Suprapubic skin (tissue), 4 donors: ENCODE measurements around the gene MORN4.

Source experiments
- EP300 ChIP-seq: sonication (generic); formaldehyde crosslinking; IDR thresholded peaks from one replicate; pipeline ENCODE4 v1.6.1; 2017; ENCODE audit warnings: antibody characterized with exemption
- POLR2A ChIP-seq, 2 donors: fragments of 450-650 bp; IDR thresholded peaks; one replicate each; pipeline ENCODE4 v1.6.1; 2017; ENCODE audit warnings: antibody characterized with exemption in 2 of 2, mild to moderate bottlenecking in 2 of 2, moderate library complexity in 2 of 2
- POLR2AphosphoS5 ChIP-seq, 3 donors: sonication (generic); formaldehyde crosslinking; IDR thresholded peaks; one replicate each; pipeline ENCODE4 v1.6.1; 2017; ENCODE audit warnings: antibody characterized with exemption in 3 of 3
- TF ChIP-seq, protein P1 (sequence below), 2 donors: fragments of 200-600 bp in 1 of 2; fragments of 450-650 bp in 1 of 2; sonication (generic) in 1 of 2; IDR thresholded peaks; one replicate each; pipeline ENCODE4 v1.5.1; 2016 to 2019; ENCODE audit warnings: antibody characterized with exemption in 2 of 2, mild to moderate bottlenecking in 1 of 2, moderate library complexity in 1 of 2

DNA sequence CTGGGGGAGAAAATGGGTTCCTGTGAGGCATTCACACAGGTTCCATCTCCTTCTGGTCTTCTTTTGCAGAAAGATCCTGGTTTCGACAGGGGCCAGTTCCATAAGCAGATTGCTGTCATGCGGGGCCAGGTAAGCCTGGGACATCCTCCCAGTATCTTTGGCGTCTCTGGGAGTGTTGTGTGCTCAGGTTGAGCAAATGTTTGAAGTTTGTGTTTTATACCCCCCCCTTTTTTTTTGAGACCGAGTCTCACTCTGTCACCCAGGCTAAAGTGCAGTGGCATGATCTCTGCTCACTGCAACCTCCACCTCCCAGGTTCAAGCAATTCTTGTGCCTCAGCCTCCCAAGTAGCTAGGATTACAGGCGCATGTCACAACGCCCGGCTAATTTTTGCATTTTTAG lies 33.7 kb upstream of the MORN4 start:
- TF ChIP-seq, protein P1, sequence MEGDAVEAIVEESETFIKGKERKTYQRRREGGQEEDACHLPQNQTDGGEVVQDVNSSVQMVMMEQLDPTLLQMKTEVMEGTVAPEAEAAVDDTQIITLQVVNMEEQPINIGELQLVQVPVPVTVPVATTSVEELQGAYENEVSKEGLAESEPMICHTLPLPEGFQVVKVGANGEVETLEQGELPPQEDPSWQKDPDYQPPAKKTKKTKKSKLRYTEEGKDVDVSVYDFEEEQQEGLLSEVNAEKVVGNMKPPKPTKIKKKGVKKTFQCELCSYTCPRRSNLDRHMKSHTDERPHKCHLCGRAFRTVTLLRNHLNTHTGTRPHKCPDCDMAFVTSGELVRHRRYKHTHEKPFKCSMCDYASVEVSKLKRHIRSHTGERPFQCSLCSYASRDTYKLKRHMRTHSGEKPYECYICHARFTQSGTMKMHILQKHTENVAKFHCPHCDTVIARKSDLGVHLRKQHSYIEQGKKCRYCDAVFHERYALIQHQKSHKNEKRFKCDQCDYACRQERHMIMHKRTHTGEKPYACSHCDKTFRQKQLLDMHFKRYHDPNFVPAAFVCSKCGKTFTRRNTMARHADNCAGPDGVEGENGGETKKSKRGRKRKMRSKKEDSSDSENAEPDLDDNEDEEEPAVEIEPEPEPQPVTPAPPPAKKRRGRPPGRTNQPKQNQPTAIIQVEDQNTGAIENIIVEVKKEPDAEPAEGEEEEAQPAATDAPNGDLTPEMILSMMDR (IDR thresholded peaks at IDR 0.05) = no peak
- TF ChIP-seq EP300 (no peak), POLR2AphosphoS5 (IDR thresholded peaks at IDR 0.05) (no peak), POLR2A (IDR thresholded peaks at IDR 0.05) (no peak)
